Endodermal cell (in vitro differentiated cells): ENCODE measurements around the gene ZACN. TPM values are rescaled to one million over a fixed set of nuclear protein-coding genes. Genes with fewer than 3 reads are reported as not detected.

ENCODE experiments used
- DNase-seq: peaks from one replicate; pipeline ENCODE4 v3.0.0-alpha.2; 2017
- H3K27ac ChIP-seq: 2 replicates; pipeline ENCODE4 v1.5.1; 2013; ENCODE audit warnings: mild to moderate bottlenecking, low read depth, low read length, moderate library complexity
- H3K27me3 ChIP-seq: 2 replicates; pipeline ENCODE4 v1.6.1; 2013; ENCODE audit warnings: mild to moderate bottlenecking, low read length, moderate library complexity; ENCODE audit not compliant: insufficient read depth, control insufficient read depth, poor library complexity, severe bottlenecking
- H3K36me3 ChIP-seq: 2 replicates; pipeline ENCODE4 v1.7.0; 2013; ENCODE audit warnings: mild to moderate bottlenecking, low read length, moderate library complexity; ENCODE audit not compliant: control insufficient read depth, insufficient read depth
- H3K4me1 ChIP-seq: one replicate; pipeline ENCODE4 v1.7.0; 2013; ENCODE audit warnings: low read length; ENCODE audit not compliant: control insufficient read depth, insufficient read depth
- H3K4me3 ChIP-seq: 2 replicates; pipeline ENCODE4 v1.5.1; 2013; ENCODE audit warnings: mild to moderate bottlenecking, low read length, moderate library complexity
- H3K9ac ChIP-seq: 2 replicates; pipeline ENCODE4 v1.6.1; 2013; ENCODE audit warnings: mild to moderate bottlenecking, low read length, moderate library complexity; ENCODE audit not compliant: poor library complexity, severe bottlenecking; ENCODE audit errors: extremely low read depth
- H3K9me3 ChIP-seq: 2 replicates; pipeline ENCODE4 v1.6.1; 2013; ENCODE audit warnings: mild to moderate bottlenecking, low read length, moderate library complexity; ENCODE audit not compliant: control insufficient read depth
- H3K27ac Mint-ChIP-seq: 2 replicates; pipeline ENCODE4 v1.8.0; 2020; ENCODE audit warnings: mixed read lengths
- H3K27me3 Mint-ChIP-seq: 2 replicates; pipeline ENCODE4 v1.8.0; 2021; ENCODE audit warnings: mild to moderate bottlenecking, mixed read lengths; ENCODE audit not compliant: insufficient read depth
- H3K36me3 Mint-ChIP-seq: 2 replicates; pipeline ENCODE4 v1.8.0; 2020; ENCODE audit warnings: low read depth, mixed read lengths
- H3K4me1 Mint-ChIP-seq: 2 replicates; pipeline ENCODE4 v1.8.0; 2020; ENCODE audit warnings: mixed read lengths
- H3K4me3 Mint-ChIP-seq: 2 replicates; pipeline ENCODE4 v1.8.0; 2020; ENCODE audit warnings: mild to moderate bottlenecking, moderate library complexity, mixed read lengths
- H3K9me3 Mint-ChIP-seq: 2 replicates; pipeline ENCODE4 v1.8.0; 2020; ENCODE audit warnings: mild to moderate bottlenecking, mixed read lengths
- CTCF ChIP-seq: fragments of 200-600 bp; sonication (generic); conservative IDR thresholded peaks from 2 replicates; pipeline ENCODE4 v1.5.0; 2021; ENCODE audit warnings: antibody characterized with exemption, mild to moderate bottlenecking
- WGBS, 2 experiments: methylation state at CpG; one replicate each; pipeline versions ENCODE4 v1.1.5 to v1.1.7; 2013; ENCODE audit warnings: missing lambda C conversion rate in 2 of 2, mixed read lengths in 1 of 2; ENCODE audit not compliant: insufficient coverage in 1 of 2, insufficient read length in 1 of 2; 5-methylcytosine and 5-hydroxymethylcytosine counted together
- long read RNA-seq, 4 experiments: library from polyadenylated mRNA in 2 of 4; library from RNA in 1 of 4; library from capped mRNA in 1 of 4; stranded (forward) in 3 of 4; unstranded in 1 of 4; transcript quantifications; one replicate each; pipeline ENCODE4 v2.0.0, GENCODE V29; 2020 to 2021; ENCODE audit warnings: inconsistent platforms in 1 of 4
- polyA plus RNA-seq, 2 experiments: library from polyadenylated mRNA; stranded (reverse); fragments of 50-300 nt; gene quantifications; one replicate each; pipeline ENCODE4 v1.2.3, GENCODE V29; 2013
- total RNA-seq, 2 donors: library from RNA; stranded (reverse); fragmentation: NEBNext Ultra II Directional in 1 of 2; extraction: Animal tissue kit (Norgen Biotek cat#: 25700) in 1 of 2; gene quantifications; 2 replicates in 1 of 2; 3 replicates in 1 of 2; pipeline ENCODE4 v1.2.1, GENCODE V29; 2021

Gene ZACN
- total RNA-seq: under 1 TPM in 1 of 2 donors, not detected in 1; 0.09 TPM
- not detected for polyA plus RNA-seq (2013, experiment 1 of 2)
- polyA plus RNA-seq (2013, experiment 2 of 2): not detected
- long read RNA-seq, experiment 1: 0 reads
- long read RNA-seq, experiment 2: 0 reads
- long read RNA-seq, experiment 3, partial matches to known transcripts: 0 of 1 reads
- long read RNA-seq, experiment 3, other reads (novel, unspliced or antisense): 1 of 1 reads
- long read RNA-seq, experiment 4: 0 reads

- Histone ChIP-seq H3K4me3 (peak within 1 kb of the TSS; percentile 58), H3K27me3 (peaks cover 60% of the 10 kb centered on the region), H3K36me3 (peaks cover 17% of the 10 kb centered on the region), H3K9ac (no peak within 1 kb of the TSS), H3K9me3 (no peaks in the 10 kb centered on the region), H3K27ac (no peak within 1 kb of the TSS), H3K4me1 (peaks cover 15% of the 10 kb centered on the region)
- TF ChIP-seq CTCF: no peak
- H3K27me3 Mint-ChIP-seq: peaks cover 59% of the 10 kb centered on the region
- no peak for DNase-seq
- peaks cover 24% of the 10 kb centered on the region for H3K4me1 Mint-ChIP-seq
- no peaks in the 10 kb centered on the region for H3K9me3 Mint-ChIP-seq
- H3K4me3 Mint-ChIP-seq: peak within 1 kb of the TSS; percentile 34
- H3K27ac Mint-ChIP-seq: no peak within 1 kb of the TSS
- peaks cover 7% of the 10 kb centered on the region for H3K36me3 Mint-ChIP-seq
- 85% methylated on average over 13 to 17 of the region's 17 CpGs for WGBS, 2 experiments
Measured at GRCh38 chr17:76078860-76079534, at the start of gene ZACN. ZACN (plus strand) TSS chr17:76079182; CDS start chr17:76079265, 83 bp downstream.

- H3K9me3 Mint-ChIP-seq: no peaks in the 10 kb centered on the region
- no peak overlapping the region for H3K4me3 Mint-ChIP-seq
- DNase-seq: no peak
- H3K36me3 Mint-ChIP-seq: no peaks in the 10 kb centered on the region
- WGBS, 2 experiments: 95 to 97% methylated on average over 11 to 20 of the region's 20 CpGs
- Histone ChIP-seq H3K9me3 (no peaks in the 10 kb centered on the region), H3K4me3 (no peak overlapping the region), H3K27me3 (no peaks in the 10 kb centered on the region), H3K9ac (no peak overlapping the region), H3K4me1 (peaks cover 4% of the 10 kb centered on the region), H3K36me3 (no peaks in the 10 kb centered on the region), H3K27ac (no peak overlapping the region)
- H3K27me3 Mint-ChIP-seq: peaks cover 5% of the 10 kb centered on the region
- H3K4me1 Mint-ChIP-seq: peaks cover 18% of the 10 kb centered on the region
- TF ChIP-seq CTCF: no peak
- no peak overlapping the region for H3K27ac Mint-ChIP-seq
Measured at GRCh38 chr17:76032073-76032779, 46.8 kb upstream of the ZACN start.

GRCh38 chr17:76032780-76033108 lies 46.2 kb upstream of the ZACN start:
- no peak for DNase-seq
- Histone ChIP-seq H3K9ac (no peak overlapping the region), H3K9me3 (no peaks in the 10 kb centered on the region), H3K4me3 (no peak overlapping the region), H3K4me1 (peaks cover 4% of the 10 kb centered on the region), H3K36me3 (peaks cover 4% of the 10 kb centered on the region), H3K27me3 (no peaks in the 10 kb centered on the region), H3K27ac (no peak overlapping the region)
- no peak for TF ChIP-seq CTCF
- Mint-ChIP-seq H3K36me3 (no peaks in the 10 kb centered on the region), H3K27ac (no peak overlapping the region), H3K27me3 (peaks cover 5% of the 10 kb centered on the region), H3K9me3 (no peaks in the 10 kb centered on the region), H3K4me1 (peaks cover 14% of the 10 kb centered on the region), H3K4me3 (no peak overlapping the region)
- WGBS, 2 experiments: 94 to 97% methylated on average over 3 to 5 of the region's 5 CpGs
